BLaER1 (cell line): Measurements from ENCODE around the gene KANK4.

Experiments used
- H3K27ac ChIP-seq: shearing (Covaris generic); formaldehyde crosslinking; 2 replicates; pipeline ENCODE4 v1.8.1; 2022
- H3K27me3 ChIP-seq: shearing (Covaris generic); formaldehyde crosslinking; 2 replicates; pipeline ENCODE4 v1.8.1; 2022
- H3K36me3 ChIP-seq: shearing (Covaris generic); formaldehyde crosslinking; 2 replicates; pipeline ENCODE4 v1.8.1; 2022
- H3K4me1 ChIP-seq: shearing (Covaris generic); formaldehyde crosslinking; 2 replicates; pipeline ENCODE4 v1.8.1; 2022
- H3K4me2 ChIP-seq: shearing (Covaris generic); formaldehyde crosslinking; 2 replicates; pipeline ENCODE4 v1.8.1; 2022
- H3K4me3 ChIP-seq: shearing (Covaris generic); formaldehyde crosslinking; 2 replicates; pipeline ENCODE4 v1.8.1; 2022
- H3K9ac ChIP-seq: shearing (Covaris generic); formaldehyde crosslinking; 2 replicates; pipeline ENCODE4 v1.8.1; 2022
- H3K9me3 ChIP-seq: shearing (Covaris generic); formaldehyde crosslinking; 2 replicates; pipeline ENCODE4 v1.8.1; 2022
- H4K20me1 ChIP-seq: shearing (Covaris generic); formaldehyde crosslinking; 2 replicates; pipeline ENCODE4 v1.8.1; 2022
- Cebpa-rat ChIP-seq: shearing (Covaris generic); IDR thresholded peaks from 2 replicates; pipeline ENCODE4 v1.8.1; 2022

Gene KANK4

DNA sequence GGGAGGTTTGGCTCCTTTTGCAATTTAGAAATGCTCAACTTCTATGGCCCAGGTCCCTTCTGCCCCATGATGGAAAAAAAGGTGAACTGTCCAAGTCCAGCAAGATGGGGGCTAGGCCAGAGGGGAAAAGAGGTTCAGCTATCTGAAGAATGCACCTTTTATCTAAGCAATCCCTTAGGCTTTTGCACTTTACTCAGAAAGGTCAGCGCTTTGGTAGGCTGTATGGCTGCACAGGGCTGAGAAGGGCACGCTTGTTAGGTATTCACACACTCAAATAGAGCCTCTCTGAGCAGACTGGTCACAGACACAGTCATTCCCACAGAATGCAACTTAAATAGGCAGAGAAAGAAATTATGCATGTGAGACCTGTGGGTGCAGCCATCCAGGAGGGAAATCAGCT is 31.0 kb downstream of the KANK4 start:
- Histone ChIP-seq H4K20me1 (no peaks in the 10 kb centered on the region), H3K36me3 (no peaks in the 10 kb centered on the region), H3K4me2 (peak overlapping the region; percentile 22), H3K4me3 (no peak overlapping the region), H3K27me3 (no peaks in the 10 kb centered on the region), H3K9me3 (no peaks in the 10 kb centered on the region), H3K4me1 (peaks cover 45% of the 10 kb centered on the region), H3K27ac (no peak overlapping the region), H3K9ac (no peak overlapping the region)
- TF ChIP-seq Cebpa-rat: no peak

DNA sequence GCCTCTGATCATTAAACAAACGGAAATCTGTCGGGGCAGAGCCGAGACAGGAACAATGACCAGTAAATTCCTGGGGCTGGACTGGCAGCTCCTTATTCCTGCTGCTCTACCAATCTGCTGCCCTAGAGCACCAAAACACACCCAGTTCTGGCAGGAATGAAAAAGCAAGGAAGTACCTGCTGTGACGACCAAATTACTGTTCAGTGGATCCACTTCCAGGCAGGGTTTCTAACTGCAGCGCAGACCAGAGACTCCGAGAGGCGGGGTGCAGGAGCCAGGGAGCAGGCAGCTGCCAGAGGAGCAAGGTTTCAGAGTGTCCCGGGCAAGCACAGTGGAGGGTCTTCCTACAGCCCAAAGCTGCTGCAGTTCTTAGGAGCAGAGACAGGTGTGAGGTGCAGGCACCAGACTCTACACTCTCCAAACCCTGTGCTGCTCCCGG is 32.4 kb downstream of the KANK4 start:
- peak overlapping the region; percentile 75 for H3K4me2 ChIP-seq
- TF ChIP-seq Cebpa-rat: no peak
- H3K9ac ChIP-seq: no peak overlapping the region
- H3K4me1 ChIP-seq: peaks cover 45% of the 10 kb centered on the region
- H4K20me1 ChIP-seq: no peaks in the 10 kb centered on the region
- H3K9me3 ChIP-seq: no peaks in the 10 kb centered on the region
- H3K27me3 ChIP-seq: no peaks in the 10 kb centered on the region
- no peak overlapping the region for H3K4me3 ChIP-seq
- no peaks in the 10 kb centered on the region for H3K36me3 ChIP-seq
- no peak overlapping the region for H3K27ac ChIP-seq

DNA sequence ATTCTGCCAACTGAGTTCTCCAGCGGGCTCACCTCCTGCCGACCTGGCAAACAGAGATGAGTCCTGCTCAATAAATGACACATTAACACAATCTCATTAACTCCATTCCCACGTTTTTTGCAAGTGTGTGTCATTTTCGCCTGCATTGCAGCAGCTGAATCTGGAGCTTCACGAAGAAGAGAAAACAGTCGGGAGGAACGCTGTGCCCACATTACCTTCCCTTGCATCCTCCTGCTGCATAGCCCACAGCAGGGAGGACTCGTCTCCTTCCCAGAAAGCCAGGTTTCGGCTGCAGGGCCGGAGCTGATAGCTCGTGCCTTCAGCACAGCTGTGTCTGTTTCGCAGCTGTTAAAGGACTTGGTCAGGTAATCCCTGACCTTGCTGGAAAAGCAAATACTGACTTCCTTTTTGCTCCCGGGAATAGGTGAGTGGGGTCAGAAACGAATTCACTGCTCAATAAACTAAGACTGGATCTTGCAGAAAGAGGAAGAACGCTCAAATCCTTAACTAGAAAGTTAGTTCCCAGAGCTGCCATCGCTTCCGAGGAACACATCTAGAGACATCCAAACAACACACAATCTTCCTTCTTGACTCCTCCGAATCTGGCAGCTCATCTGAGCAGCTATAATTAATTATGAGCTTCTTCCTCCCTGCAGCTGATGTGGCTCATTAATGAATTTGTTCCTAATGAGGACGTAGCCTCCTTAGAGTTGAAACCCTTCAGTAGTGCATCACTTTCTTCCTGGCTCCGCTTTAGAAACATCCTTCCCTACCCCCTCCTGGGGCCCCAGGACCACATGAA is 33.0 kb downstream of the KANK4 start:
- H3K9ac ChIP-seq: no peak overlapping the region
- peaks cover 2% of the 10 kb centered on the region; the same call in 1 of the 2 replicates for H3K9me3 ChIP-seq
- H3K27ac ChIP-seq: no peak overlapping the region
- no peaks in the 10 kb centered on the region for H4K20me1 ChIP-seq
- H3K4me1 ChIP-seq: peaks cover 45% of the 10 kb centered on the region
- H3K36me3 ChIP-seq: no peaks in the 10 kb centered on the region
- TF ChIP-seq Cebpa-rat: no peak
- peak overlapping the region; percentile 75 for H3K4me2 ChIP-seq
- no peaks in the 10 kb centered on the region for H3K27me3 ChIP-seq
- H3K4me3 ChIP-seq: no peak overlapping the region

GRCh38 chr1:62285440-62285839 is 33.8 kb downstream of the KANK4 start:
- H3K27ac ChIP-seq: no peak overlapping the region
- peak overlapping the region; percentile 75; the same call in 1 of the 2 replicates for H3K4me2 ChIP-seq
- peaks cover 45% of the 10 kb centered on the region for H3K4me1 ChIP-seq
- no peak for TF ChIP-seq Cebpa-rat
- H3K9me3 ChIP-seq: peaks cover 5% of the 10 kb centered on the region; the same call in 1 of the 2 replicates
- no peaks in the 10 kb centered on the region for H4K20me1 ChIP-seq
- no peaks in the 10 kb centered on the region for H3K27me3 ChIP-seq
- H3K36me3 ChIP-seq: no peaks in the 10 kb centered on the region
- H3K4me3 ChIP-seq: no peak overlapping the region
- no peak overlapping the region for H3K9ac ChIP-seq

- Histone ChIP-seq H3K27me3 (no peaks in the 10 kb centered on the region), H3K27ac (peak overlapping the region; percentile 32; the same call in 1 of the 2 replicates), H3K36me3 (no peaks in the 10 kb centered on the region), H4K20me1 (no peaks in the 10 kb centered on the region), H3K9ac (no peak overlapping the region), H3K9me3 (peaks cover 5% of the 10 kb centered on the region; the same call in 1 of the 2 replicates), H3K4me3 (no peak overlapping the region), H3K4me1 (peaks cover 42% of the 10 kb centered on the region), H3K4me2 (peak overlapping the region; percentile 42)
- TF ChIP-seq Cebpa-rat: no peak
These were observed 35.2 kb downstream of the KANK4 start for GRCh38 chr1:62283986-62284385.

DNA sequence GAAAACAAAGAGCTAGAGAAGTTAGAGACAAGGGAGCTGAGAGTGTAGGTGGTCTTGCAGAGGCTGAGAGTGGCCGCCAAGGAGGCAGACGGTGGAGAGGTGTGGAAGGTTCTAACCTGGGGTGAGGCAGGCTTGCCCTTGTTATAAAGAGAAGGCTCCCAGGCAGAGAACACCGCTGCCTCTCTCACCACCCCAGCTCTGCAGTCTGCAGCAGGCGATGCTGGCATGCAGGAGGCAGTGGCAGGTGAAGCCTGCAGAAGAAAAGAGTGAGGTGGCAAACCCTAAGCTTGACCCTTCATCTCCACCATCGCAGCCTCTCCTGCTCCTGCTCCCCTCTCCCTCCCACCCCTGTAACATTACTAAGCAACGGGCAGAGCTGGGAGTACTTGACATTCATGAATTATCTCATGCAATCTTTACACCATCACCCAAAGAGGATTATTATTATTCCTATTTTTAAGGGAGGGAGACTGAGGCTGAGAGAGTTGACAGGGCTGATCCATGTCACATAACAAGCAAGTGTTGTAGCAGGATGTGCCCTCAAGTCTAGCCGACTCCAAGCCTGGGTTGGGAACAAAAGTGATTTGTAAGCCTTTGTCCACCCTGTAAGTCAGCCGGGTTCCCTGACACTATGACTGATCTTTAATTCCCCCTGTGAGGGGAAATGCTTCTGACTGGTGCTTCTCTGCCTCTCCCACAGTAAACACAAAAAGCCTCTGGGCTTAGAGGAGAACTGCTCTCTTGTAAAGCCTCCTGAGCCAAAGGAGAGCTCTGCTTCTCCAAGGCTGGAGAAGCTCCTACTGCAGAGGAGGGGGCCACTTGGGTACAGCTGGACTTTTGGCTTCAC is 36.1 kb downstream of the KANK4 start:
- no peaks in the 10 kb centered on the region for H3K27me3 ChIP-seq
- peak overlapping the region; percentile 42 for H3K4me2 ChIP-seq
- peaks cover 34% of the 10 kb centered on the region for H3K4me1 ChIP-seq
- no peak for TF ChIP-seq Cebpa-rat
- no peak overlapping the region for H3K4me3 ChIP-seq
- no peaks in the 10 kb centered on the region for H4K20me1 ChIP-seq
- H3K36me3 ChIP-seq: no peaks in the 10 kb centered on the region
- H3K9ac ChIP-seq: no peak overlapping the region
- peak overlapping the region; percentile 32; the same call in 1 of the 2 replicates for H3K27ac ChIP-seq
- H3K9me3 ChIP-seq: peaks cover 5% of the 10 kb centered on the region; the same call in 1 of the 2 replicates

DNA sequence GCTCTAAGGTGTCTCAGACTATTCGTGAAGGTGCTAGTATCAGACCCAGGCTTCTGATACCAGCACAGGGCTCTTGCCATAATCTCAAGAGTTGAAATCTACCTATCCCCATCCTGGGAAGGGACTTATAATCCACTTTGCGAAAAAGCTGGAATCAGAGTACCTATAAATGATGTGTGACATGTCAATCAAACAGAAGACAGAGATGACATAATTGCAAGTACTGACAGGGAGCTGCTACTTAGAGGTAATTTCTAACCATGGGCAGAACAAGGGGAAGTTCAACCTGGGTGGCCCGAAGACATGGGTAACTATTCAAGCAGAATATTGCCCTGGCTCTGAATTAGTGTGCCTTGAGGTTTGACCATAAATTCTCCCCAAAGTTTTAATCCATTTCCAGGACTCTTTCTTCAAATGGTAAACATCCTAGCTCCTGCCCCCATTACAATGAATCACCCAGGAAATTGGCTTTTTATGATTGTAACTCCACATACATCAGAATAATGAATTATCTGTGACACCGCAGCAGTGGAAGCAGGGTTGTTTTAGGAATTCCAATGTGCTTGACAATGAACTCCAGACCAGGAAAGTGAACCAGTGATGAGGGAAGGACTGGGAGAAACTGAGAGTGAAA is 37.2 kb downstream of the KANK4 start:
- H3K9ac ChIP-seq: no peak overlapping the region
- H3K27me3 ChIP-seq: no peaks in the 10 kb centered on the region
- H3K4me2 ChIP-seq: no peak overlapping the region
- H4K20me1 ChIP-seq: no peaks in the 10 kb centered on the region
- H3K36me3 ChIP-seq: no peaks in the 10 kb centered on the region
- H3K4me3 ChIP-seq: no peak overlapping the region
- H3K27ac ChIP-seq: no peak overlapping the region
- peaks cover 30% of the 10 kb centered on the region for H3K4me1 ChIP-seq
- no peak for TF ChIP-seq Cebpa-rat
- peaks cover 5% of the 10 kb centered on the region; the same call in 1 of the 2 replicates for H3K9me3 ChIP-seq

- peaks cover 5% of the 10 kb centered on the region; the same call in 1 of the 2 replicates for H3K9me3 ChIP-seq
- no peaks in the 10 kb centered on the region for H3K27me3 ChIP-seq
- no peak overlapping the region for H3K9ac ChIP-seq
- no peaks in the 10 kb centered on the region for H3K36me3 ChIP-seq
- no peak overlapping the region for H3K4me2 ChIP-seq
- TF ChIP-seq Cebpa-rat: no peak
- H3K4me1 ChIP-seq: peaks cover 20% of the 10 kb centered on the region
- H3K4me3 ChIP-seq: no peak overlapping the region
- H4K20me1 ChIP-seq: no peaks in the 10 kb centered on the region
- no peak overlapping the region for H3K27ac ChIP-seq
These were observed 38.2 kb downstream of the KANK4 start for GRCh38 chr1:62280960-62281465.

DNA sequence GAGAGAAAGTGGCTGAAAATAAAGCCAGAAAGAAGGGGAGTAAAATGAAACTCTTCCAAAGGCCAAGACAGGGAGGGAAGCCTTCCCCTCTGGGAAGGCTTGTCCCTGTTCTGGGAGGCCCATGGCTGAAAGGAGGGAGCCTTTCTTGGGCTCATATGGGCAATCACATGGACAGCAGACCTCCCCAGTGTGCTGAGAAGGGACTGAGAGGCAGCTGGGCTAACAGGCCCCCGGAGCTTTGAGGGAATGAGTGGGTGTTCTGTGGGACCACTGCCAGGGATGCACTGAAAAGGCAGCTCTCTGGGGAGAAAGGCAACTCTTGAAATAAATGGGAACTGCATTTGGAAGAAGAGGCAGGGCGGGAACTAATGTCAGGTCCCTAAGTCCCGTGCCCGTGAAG is 39.1 kb downstream of the KANK4 start:
- H3K27ac ChIP-seq: no peak overlapping the region; the same call in 1 of the 2 replicates
- TF ChIP-seq Cebpa-rat: no peak
- H3K27me3 ChIP-seq: no peaks in the 10 kb centered on the region
- no peaks in the 10 kb centered on the region for H3K36me3 ChIP-seq
- H3K4me1 ChIP-seq: peaks cover 15% of the 10 kb centered on the region
- no peaks in the 10 kb centered on the region for H4K20me1 ChIP-seq
- peaks cover 5% of the 10 kb centered on the region; the same call in 1 of the 2 replicates for H3K9me3 ChIP-seq
- no peak overlapping the region for H3K9ac ChIP-seq
- H3K4me2 ChIP-seq: no peak overlapping the region
- no peak overlapping the region for H3K4me3 ChIP-seq
